SK-N-SH (cell line): ENCODE data around the gene INPP5B. TPM values are rescaled to one million over a fixed set of nuclear protein-coding genes. Genes with fewer than 3 reads are reported as not detected.

ENCODE experiments used
- CTCF ChIA-PET: fragments of 300-600, 350-600 bp; formaldehyde crosslinking; extraction: SDS; loops from one replicate; lab custom pipeline; 2021; lab: Yijun Ruan, JAX
- POLR2A ChIA-PET: fragments of 350-600 bp; sonication (Branson Sonifier 250); formaldehyde crosslinking; extraction: SDS; loops from one replicate; lab custom pipeline; 2020; ENCODE audit warnings: antibody characterized with exemption, inconsistent platforms; lab: Yijun Ruan, JAX
- DNase-seq: peaks from one replicate; pipeline ENCODE4 v3.0.0; 2012
- H2AFZ ChIP-seq: fragments of 200-600 bp; sonication (generic); 2 replicates; pipeline ENCODE4 v1.8.1; 2016; ENCODE audit warnings: antibody characterized with exemption, mild to moderate bottlenecking, low read depth
- H3F3A ChIP-seq: fragments of 200-600 bp; sonication (generic); replicated peaks from 2 replicates; pipeline ENCODE3; 2016; ENCODE audit warnings: antibody characterized with exemption, mild to moderate bottlenecking; ENCODE audit not compliant: insufficient read depth
- H3K27ac ChIP-seq, 2 experiments: fragments of 200-500 bp in 1 of 2; fragments of 200-600 bp in 1 of 2; sonication (Bioruptor generic) in 1 of 2; sonication (generic), shearing (Covaris generic) in 1 of 2; 2 replicates each; pipeline versions ENCODE4 v1.5.1 to v1.6.1; 2014 to 2016; ENCODE audit warnings: low read depth in 2 of 2, inconsistent platforms in 1 of 2, low read length in 1 of 2, mild to moderate bottlenecking in 1 of 2, mixed read lengths in 1 of 2
- H3K27me3 ChIP-seq: fragments of 200-600 bp; sonication (generic), shearing (Covaris generic); 2 replicates; pipeline ENCODE4 v1.6.1; 2016; ENCODE audit warnings: mixed run types; ENCODE audit not compliant: insufficient read depth
- H3K36me3 ChIP-seq, 2 experiments: fragments of 200-500 bp in 1 of 2; fragments of 200-600 bp in 1 of 2; sonication (Bioruptor generic) in 1 of 2; sonication (generic) in 1 of 2; replicated peaks in 1 of 2; 2 replicates each; pipeline versions ENCODE3 to v1.5.1; 2014 to 2016; ENCODE audit warnings: low read length in 1 of 2, mild to moderate bottlenecking in 1 of 2; ENCODE audit not compliant: insufficient read depth in 2 of 2, control insufficient read depth in 1 of 2
- H3K4me1 ChIP-seq, 2 experiments: fragments of 200-500 bp in 1 of 2; fragments of 200-600 bp in 1 of 2; sonication (Bioruptor generic) in 1 of 2; sonication (generic), shearing (Covaris generic) in 1 of 2; 2 replicates each; pipeline versions ENCODE4 v1.5.1 to v1.6.1; 2014 to 2016; ENCODE audit warnings: low read depth in 1 of 2, low read length in 1 of 2, mixed run types in 1 of 2; ENCODE audit not compliant: insufficient read depth in 2 of 2, control insufficient read depth in 1 of 2
- H3K4me2 ChIP-seq: fragments of 200-600 bp; sonication (generic), shearing (Covaris generic); 2 replicates; pipeline ENCODE4 v1.6.1; 2017; ENCODE audit warnings: mixed run types
- H3K4me3 ChIP-seq, 2 experiments: fragments of 200-500 bp in 1 of 2; fragments of 200-600 bp in 1 of 2; sonication (Bioruptor generic) in 1 of 2; sonication (generic), shearing (Covaris generic) in 1 of 2; 2 replicates each; pipeline versions ENCODE4 v1.5.1 to v1.8.1; 2014 to 2016; ENCODE audit warnings: low read depth in 2 of 2, inconsistent platforms in 1 of 2, low read length in 1 of 2, mild to moderate bottlenecking in 1 of 2, mixed read lengths in 1 of 2, moderate library complexity in 1 of 2
- H3K79me2 ChIP-seq: fragments of 200-600 bp; sonication (generic); 2 replicates; pipeline ENCODE4 v1.8.1; 2017; ENCODE audit warnings: mild to moderate bottlenecking; ENCODE audit not compliant: insufficient read depth
- H3K9ac ChIP-seq: fragments of 200-600 bp; sonication (generic); 2 replicates; pipeline ENCODE4 v1.6.1; 2017; ENCODE audit warnings: mixed run types
- H3K9me2 ChIP-seq: fragments of 200-600 bp; sonication (generic); 2 replicates; pipeline ENCODE4 v1.6.1; 2017; ENCODE audit warnings: mixed run types
- H3K9me3 ChIP-seq: fragments of 200-600 bp; sonication (generic); 2 replicates; pipeline ENCODE4 v1.6.1; 2017; ENCODE audit warnings: mixed run types, mild to moderate bottlenecking, moderate library complexity
- H4K20me1 ChIP-seq: fragments of 200-600 bp; sonication (generic); 2 replicates; pipeline ENCODE4 v1.6.1; 2017; ENCODE audit warnings: mild to moderate bottlenecking, mixed run types; ENCODE audit not compliant: insufficient read depth
- CHD2 ChIP-seq: fragments of 150-350 bp; IDR thresholded peaks from 2 replicates; pipeline ENCODE4 v1.6.1; 2018; ENCODE audit warnings: low read length; ENCODE audit not compliant: partially characterized antibody
- ELF1 ChIP-seq: IDR thresholded peaks from 2 replicates; pipeline ENCODE4 v1.4.0; 2012
- FOXJ3 ChIP-seq: sonication (generic); formaldehyde crosslinking; IDR thresholded peaks from 2 replicates; pipeline ENCODE4 v1.5.1; 2020; ENCODE audit warnings: mild to moderate bottlenecking, missing genetic modification reagents
- GABPA ChIP-seq: IDR thresholded peaks from 2 replicates; pipeline ENCODE4 v1.4.0; 2012; ENCODE audit warnings: low read depth, mild to moderate bottlenecking
- MEF2A ChIP-seq: IDR thresholded peaks from 2 replicates; pipeline ENCODE4 v1.4.0; 2012; ENCODE audit warnings: low read depth, borderline replicate concordance
- NFIC ChIP-seq: IDR thresholded peaks from 2 replicates; pipeline ENCODE4 v1.4.0; 2012; ENCODE audit warnings: borderline replicate concordance
- NRF1 ChIP-seq: IDR thresholded peaks from 2 replicates; pipeline ENCODE4 v1.6.1; 2012; ENCODE audit warnings: low read depth, mild to moderate bottlenecking, low read length
- POLR2AphosphoS5 ChIP-seq: IDR thresholded peaks from 2 replicates; pipeline ENCODE4 v1.6.1; 2012; ENCODE audit warnings: low read depth, low read length
- RCOR1 ChIP-seq: fragments of 150-350 bp; IDR thresholded peaks from 2 replicates; pipeline ENCODE4 v1.6.1; 2017; ENCODE audit warnings: antibody characterized with exemption, low read length
- RXRA ChIP-seq: IDR thresholded peaks from 2 replicates; pipeline ENCODE4 v1.4.0; 2012; ENCODE audit warnings: low read depth, mild to moderate bottlenecking, borderline replicate concordance
- TCF12 ChIP-seq: IDR thresholded peaks from 2 replicates; pipeline ENCODE4 v1.4.0; 2012
- WGBS: methylation state at CpG from one replicate; pipeline ENCODE4 v1.1.6; 2017; ENCODE audit warnings: low lambda C conversion rate; 5-methylcytosine and 5-hydroxymethylcytosine counted together
- polyA plus RNA-seq, 3 experiments: library from polyadenylated mRNA; depleted of rRNA; stranded (reverse); fragments of >200 nt; gene quantifications; 2 replicates each; pipeline ENCODE4 v1.2.3, GENCODE V29; 2012
- TF ChIP-seq, protein P1 (sequence below): IDR thresholded peaks from 2 replicates; pipeline ENCODE4 v1.4.0; 2012; ENCODE audit warnings: low read depth, borderline replicate concordance
- TF ChIP-seq, protein P2 (sequence below): IDR thresholded peaks from 2 replicates; pipeline ENCODE4 v1.4.0; 2012; ENCODE audit warnings: low read depth, borderline replicate concordance
- TF ChIP-seq, protein P3 (sequence below): IDR thresholded peaks from 2 replicates; pipeline ENCODE4 v1.6.1; 2012; ENCODE audit warnings: mild to moderate bottlenecking, low read depth, low read length, moderate library complexity
- TF ChIP-seq, protein P4 (sequence below): fragments of 200-600 bp; sonication (generic); IDR thresholded peaks from 2 replicates; pipeline ENCODE4 v1.6.1; 2017; ENCODE audit warnings: antibody characterized with exemption, mild to moderate bottlenecking, moderate library complexity

INPP5B gene
- polyA plus RNA-seq, 1 of the 3 experiments (the other 2 are of a cell fraction) = 10.5 TPM

DNA sequence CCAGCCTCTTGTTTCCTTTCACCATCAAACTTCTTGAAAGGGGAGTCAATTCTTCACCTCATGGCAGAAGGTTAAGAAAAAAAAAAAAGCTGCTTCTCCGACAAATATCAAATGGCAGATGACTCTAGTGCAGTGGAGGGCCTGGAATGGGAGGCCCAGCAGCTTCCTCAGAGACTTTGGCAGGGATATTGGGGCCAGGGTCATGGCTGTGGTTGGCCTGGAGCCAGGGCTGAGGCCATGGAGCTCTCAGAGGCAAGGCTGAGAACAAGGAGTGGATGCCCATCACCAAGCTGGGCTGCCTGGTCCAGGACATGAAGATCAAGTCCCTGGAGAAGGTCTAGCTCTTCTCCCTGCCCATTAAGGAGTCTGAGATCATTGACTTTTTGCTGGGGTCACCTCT, 106.1 kb downstream of the INPP5B start:
- Histone ChIP-seq H4K20me1 (peaks cover 6% of the 10 kb centered on the region; the same call in 1 of the 2 replicates), H3K27me3 (no peaks in the 10 kb centered on the region), H2AFZ (no peak overlapping the region), H3K9me3 (no peaks in the 10 kb centered on the region), H3F3A (no peaks in the 10 kb centered on the region), H3K79me2 (peaks cover 38% of the 10 kb centered on the region), H3K36me3 (peaks cover 41 to 55% of the 10 kb centered on the region in 2 experiments), H3K27ac (no peak overlapping the region), H3K9me2 (no peaks in the 10 kb centered on the region), H3K4me1 (no peaks in the 10 kb centered on the region), H3K4me3 (no peak overlapping the region), H3K4me2 (no peak overlapping the region), H3K9ac (no peak overlapping the region)
- no peak for TF ChIP-seq TCF12
- TF ChIP-seq, protein P1, sequence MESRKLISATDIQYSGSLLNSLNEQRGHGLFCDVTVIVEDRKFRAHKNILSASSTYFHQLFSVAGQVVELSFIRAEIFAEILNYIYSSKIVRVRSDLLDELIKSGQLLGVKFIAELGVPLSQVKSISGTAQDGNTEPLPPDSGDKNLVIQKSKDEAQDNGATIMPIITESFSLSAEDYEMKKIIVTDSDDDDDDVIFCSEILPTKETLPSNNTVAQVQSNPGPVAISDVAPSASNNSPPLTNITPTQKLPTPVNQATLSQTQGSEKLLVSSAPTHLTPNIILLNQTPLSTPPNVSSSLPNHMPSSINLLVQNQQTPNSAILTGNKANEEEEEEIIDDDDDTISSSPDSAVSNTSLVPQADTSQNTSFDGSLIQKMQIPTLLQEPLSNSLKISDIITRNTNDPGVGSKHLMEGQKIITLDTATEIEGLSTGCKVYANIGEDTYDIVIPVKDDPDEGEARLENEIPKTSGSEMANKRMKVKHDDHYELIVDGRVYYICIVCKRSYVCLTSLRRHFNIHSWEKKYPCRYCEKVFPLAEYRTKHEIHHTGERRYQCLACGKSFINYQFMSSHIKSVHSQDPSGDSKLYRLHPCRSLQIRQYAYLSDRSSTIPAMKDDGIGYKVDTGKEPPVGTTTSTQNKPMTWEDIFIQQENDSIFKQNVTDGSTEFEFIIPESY = no peak
- no peak for DNase-seq
- CTCF ChIA-PET = interaction anchor here (0.7 to 1.4 kb wide), 5 partner anchors 9 to 20 kb away, joined by 3 to 5 read pairs (median 3); partner anchors contain the start of gene MTF1
- 100% methylated on average over 1 of the region's 1 CpG for WGBS
- POLR2A ChIA-PET = no interaction called here

DNA sequence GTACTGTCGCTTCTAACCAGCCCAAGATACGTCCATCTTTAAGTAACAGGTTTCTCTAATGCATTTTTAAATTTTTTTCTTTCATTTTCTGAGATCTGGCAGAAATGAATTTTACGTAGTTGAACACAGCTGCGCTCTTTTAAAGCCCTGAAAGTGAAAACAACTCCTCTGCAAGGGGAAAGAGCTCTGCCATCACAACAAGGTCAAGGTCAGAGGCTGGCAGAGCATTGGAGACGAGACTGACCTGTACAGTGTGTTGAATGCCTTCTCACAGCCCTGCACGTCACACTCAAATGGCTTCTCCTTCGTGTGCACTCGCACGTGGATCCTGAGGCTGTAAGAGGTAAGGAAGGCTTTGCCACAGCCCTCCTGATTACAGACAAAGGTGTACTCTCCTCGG, 107.2 kb downstream of the INPP5B start:
- POLR2A ChIA-PET = no interaction called here

More for the DNA sequence above, 107.2 kb downstream of the INPP5B start:
- DNase-seq = no peak
- Histone ChIP-seq H3K27ac (no peak overlapping the region), H3K9ac (no peak overlapping the region), H3F3A (no peaks in the 10 kb centered on the region), H3K4me2 (no peak overlapping the region), H3K4me1 (no peaks in the 10 kb centered on the region), H2AFZ (no peak overlapping the region), H4K20me1 (peaks cover 6% of the 10 kb centered on the region; the same call in 1 of the 2 replicates), H3K79me2 (peaks cover 29% of the 10 kb centered on the region; the same call in 1 of the 2 replicates), H3K9me3 (no peaks in the 10 kb centered on the region), H3K27me3 (no peaks in the 10 kb centered on the region), H3K9me2 (no peaks in the 10 kb centered on the region), H3K4me3 (no peak overlapping the region), H3K36me3 (peaks cover 44 to 58% of the 10 kb centered on the region in 2 experiments)
- no peak for TF ChIP-seq NRF1
- TF ChIP-seq RXRA = no peak
- TF ChIP-seq ELF1 = no peak
- TF ChIP-seq MEF2A = no peak
- no peak for TF ChIP-seq GABPA
- no peak for TF ChIP-seq CHD2
- no peak for TF ChIP-seq NFIC
- TF ChIP-seq POLR2AphosphoS5 = no peak
- TF ChIP-seq FOXJ3 = no peak
- TF ChIP-seq, protein P2, sequence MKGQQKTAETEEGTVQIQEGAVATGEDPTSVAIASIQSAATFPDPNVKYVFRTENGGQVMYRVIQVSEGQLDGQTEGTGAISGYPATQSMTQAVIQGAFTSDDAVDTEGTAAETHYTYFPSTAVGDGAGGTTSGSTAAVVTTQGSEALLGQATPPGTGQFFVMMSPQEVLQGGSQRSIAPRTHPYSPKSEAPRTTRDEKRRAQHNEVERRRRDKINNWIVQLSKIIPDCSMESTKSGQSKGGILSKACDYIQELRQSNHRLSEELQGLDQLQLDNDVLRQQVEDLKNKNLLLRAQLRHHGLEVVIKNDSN = no peak
- TF ChIP-seq RCOR1 = no peak
- TF ChIP-seq, protein P3, sequence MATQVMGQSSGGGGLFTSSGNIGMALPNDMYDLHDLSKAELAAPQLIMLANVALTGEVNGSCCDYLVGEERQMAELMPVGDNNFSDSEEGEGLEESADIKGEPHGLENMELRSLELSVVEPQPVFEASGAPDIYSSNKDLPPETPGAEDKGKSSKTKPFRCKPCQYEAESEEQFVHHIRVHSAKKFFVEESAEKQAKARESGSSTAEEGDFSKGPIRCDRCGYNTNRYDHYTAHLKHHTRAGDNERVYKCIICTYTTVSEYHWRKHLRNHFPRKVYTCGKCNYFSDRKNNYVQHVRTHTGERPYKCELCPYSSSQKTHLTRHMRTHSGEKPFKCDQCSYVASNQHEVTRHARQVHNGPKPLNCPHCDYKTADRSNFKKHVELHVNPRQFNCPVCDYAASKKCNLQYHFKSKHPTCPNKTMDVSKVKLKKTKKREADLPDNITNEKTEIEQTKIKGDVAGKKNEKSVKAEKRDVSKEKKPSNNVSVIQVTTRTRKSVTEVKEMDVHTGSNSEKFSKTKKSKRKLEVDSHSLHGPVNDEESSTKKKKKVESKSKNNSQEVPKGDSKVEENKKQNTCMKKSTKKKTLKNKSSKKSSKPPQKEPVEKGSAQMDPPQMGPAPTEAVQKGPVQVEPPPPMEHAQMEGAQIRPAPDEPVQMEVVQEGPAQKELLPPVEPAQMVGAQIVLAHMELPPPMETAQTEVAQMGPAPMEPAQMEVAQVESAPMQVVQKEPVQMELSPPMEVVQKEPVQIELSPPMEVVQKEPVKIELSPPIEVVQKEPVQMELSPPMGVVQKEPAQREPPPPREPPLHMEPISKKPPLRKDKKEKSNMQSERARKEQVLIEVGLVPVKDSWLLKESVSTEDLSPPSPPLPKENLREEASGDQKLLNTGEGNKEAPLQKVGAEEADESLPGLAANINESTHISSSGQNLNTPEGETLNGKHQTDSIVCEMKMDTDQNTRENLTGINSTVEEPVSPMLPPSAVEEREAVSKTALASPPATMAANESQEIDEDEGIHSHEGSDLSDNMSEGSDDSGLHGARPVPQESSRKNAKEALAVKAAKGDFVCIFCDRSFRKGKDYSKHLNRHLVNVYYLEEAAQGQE = no peak
- TF ChIP-seq, protein P4, sequence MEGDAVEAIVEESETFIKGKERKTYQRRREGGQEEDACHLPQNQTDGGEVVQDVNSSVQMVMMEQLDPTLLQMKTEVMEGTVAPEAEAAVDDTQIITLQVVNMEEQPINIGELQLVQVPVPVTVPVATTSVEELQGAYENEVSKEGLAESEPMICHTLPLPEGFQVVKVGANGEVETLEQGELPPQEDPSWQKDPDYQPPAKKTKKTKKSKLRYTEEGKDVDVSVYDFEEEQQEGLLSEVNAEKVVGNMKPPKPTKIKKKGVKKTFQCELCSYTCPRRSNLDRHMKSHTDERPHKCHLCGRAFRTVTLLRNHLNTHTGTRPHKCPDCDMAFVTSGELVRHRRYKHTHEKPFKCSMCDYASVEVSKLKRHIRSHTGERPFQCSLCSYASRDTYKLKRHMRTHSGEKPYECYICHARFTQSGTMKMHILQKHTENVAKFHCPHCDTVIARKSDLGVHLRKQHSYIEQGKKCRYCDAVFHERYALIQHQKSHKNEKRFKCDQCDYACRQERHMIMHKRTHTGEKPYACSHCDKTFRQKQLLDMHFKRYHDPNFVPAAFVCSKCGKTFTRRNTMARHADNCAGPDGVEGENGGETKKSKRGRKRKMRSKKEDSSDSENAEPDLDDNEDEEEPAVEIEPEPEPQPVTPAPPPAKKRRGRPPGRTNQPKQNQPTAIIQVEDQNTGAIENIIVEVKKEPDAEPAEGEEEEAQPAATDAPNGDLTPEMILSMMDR = no peak
- 92% methylated on average over 10 of the region's 10 CpGs for WGBS
- CTCF ChIA-PET = interaction anchor here (0.9 to 1.5 kb wide), 2 partner anchors 13 to 20 kb away, joined by 3 to 5 read pairs; partner anchors contain the start of gene MTF1
